ENCODE measurements around the gene NLGN1. TPM values are rescaled to one million over a fixed set of nuclear protein-coding genes. Genes with fewer than 3 reads are reported as not detected.

The NLGN1 gene
- total RNA-seq, 4 donors from 2014 or later, result 12.9 to 20.9 (median 18.0) TPM

GRCh38 chr3:174215456-174215855 is 817.9 kb downstream of the NLGN1 start:
- Histone ChIP-seq H3K9me3 (no peaks in the 10 kb centered on the region), H3K27me3 (no peaks in the 10 kb centered on the region), H3K27ac (replicated peaks in 1 of 4) (no peak overlapping the region), H3K4me3 (no peak overlapping the region), H3K4me1 (no peaks in the 10 kb centered on the region), H3K36me3 (no peaks in the 10 kb centered on the region)
- 85% methylated on average over 5 of the region's 5 CpGs for WGBS
- TF ChIP-seq, protein P1, sequence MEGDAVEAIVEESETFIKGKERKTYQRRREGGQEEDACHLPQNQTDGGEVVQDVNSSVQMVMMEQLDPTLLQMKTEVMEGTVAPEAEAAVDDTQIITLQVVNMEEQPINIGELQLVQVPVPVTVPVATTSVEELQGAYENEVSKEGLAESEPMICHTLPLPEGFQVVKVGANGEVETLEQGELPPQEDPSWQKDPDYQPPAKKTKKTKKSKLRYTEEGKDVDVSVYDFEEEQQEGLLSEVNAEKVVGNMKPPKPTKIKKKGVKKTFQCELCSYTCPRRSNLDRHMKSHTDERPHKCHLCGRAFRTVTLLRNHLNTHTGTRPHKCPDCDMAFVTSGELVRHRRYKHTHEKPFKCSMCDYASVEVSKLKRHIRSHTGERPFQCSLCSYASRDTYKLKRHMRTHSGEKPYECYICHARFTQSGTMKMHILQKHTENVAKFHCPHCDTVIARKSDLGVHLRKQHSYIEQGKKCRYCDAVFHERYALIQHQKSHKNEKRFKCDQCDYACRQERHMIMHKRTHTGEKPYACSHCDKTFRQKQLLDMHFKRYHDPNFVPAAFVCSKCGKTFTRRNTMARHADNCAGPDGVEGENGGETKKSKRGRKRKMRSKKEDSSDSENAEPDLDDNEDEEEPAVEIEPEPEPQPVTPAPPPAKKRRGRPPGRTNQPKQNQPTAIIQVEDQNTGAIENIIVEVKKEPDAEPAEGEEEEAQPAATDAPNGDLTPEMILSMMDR (IDR thresholded peaks at IDR 0.05), result no peak
- TF ChIP-seq EP300 (IDR thresholded peaks at IDR 0.05) (no peak), POLR2AphosphoS5 (IDR thresholded peaks at IDR 0.05) (no peak), POLR2A (IDR thresholded peaks at IDR 0.05; ENCODE audit: low read depth) (no peak)
- no peak for DNase-seq (ENCODE audit: extremely low spot score)
- intact Hi-C loops (cut with DNase I), result no loop called here

DNA sequence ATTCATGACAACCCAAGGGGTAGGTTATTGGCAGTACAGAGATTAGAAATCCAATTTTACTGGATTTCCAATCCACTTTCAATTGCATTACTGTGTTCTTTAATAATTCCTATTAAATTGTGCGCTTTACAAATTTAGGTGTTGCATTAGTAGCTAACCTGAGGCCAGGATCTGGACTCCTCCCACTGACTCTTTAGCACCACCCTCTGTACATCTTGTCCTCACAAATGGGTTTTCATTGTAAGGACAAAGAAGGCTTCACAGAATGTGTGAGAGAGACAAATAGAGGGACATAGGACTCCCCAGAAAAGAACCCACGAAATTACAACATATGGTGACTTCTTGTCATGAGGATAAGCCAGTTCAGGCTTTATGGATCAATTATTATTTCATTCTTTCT is 818.5 kb downstream of the NLGN1 start:
- TF ChIP-seq POLR2A (IDR thresholded peaks at IDR 0.05; ENCODE audit: low read depth), result no peak
- no peak for TF ChIP-seq EP300 (IDR thresholded peaks at IDR 0.05)
- TF ChIP-seq, protein P1 (IDR thresholded peaks at IDR 0.05), result no peak
- no peak for TF ChIP-seq POLR2AphosphoS5 (IDR thresholded peaks at IDR 0.05)
- no peaks in the 10 kb centered on the region for H3K9me3 ChIP-seq
- 92% methylated on average over 2 of the region's 2 CpGs for WGBS
- H3K4me1 ChIP-seq, result no peaks in the 10 kb centered on the region
- H3K4me3 ChIP-seq, result no peak overlapping the region
- H3K27ac ChIP-seq (replicated peaks in 1 of 4), result no peak overlapping the region
- DNase-seq (ENCODE audit: extremely low spot score), result no peak
- H3K36me3 ChIP-seq, result no peaks in the 10 kb centered on the region
- intact Hi-C loops (cut with DNase I), result no loop called here
- H3K27me3 ChIP-seq, result no peaks in the 10 kb centered on the region

DNA sequence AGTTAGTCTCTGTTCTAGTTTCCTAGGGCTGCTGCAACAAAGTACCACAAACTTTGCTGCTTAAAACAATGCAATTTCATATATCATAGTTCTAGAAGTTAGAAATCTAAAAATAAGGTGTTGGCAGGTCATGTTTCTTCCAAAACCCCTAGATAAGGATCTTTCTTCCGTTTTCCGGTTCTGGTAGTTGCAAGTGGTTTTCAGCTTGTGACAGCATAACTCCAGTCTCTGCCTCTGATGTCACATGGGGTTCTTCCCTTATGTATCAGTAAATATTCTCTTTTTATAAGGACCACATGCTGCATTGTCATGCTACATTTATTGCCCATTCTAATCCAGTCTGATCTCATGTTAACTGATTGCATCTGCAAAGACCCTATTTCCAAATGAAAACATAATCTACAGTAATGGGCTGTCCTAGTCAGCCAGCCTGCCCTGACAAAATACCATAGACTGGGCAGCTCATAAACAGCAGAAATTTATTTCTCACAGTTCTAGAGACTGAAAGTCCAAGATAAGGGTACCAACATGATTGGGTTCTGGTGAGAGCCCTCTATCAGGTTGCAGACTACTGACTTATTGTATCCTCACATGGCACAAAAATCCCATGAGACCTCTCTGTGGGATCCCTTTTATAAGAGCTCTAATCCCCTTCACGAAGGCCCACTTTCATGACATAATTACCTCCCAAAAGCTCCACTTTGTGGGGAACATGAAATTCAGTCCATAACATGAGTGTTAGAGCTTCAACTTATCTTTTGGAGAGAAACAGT is 819.6 kb downstream of the NLGN1 start:
- TF ChIP-seq POLR2AphosphoS5 (IDR thresholded peaks at IDR 0.05) (no peak), POLR2A (IDR thresholded peaks at IDR 0.05; ENCODE audit: low read depth) (no peak), EP300 (IDR thresholded peaks at IDR 0.05) (no peak)
- TF ChIP-seq, protein P1 (IDR thresholded peaks at IDR 0.05), result no peak
- no peaks in the 10 kb centered on the region for H3K27me3 ChIP-seq
- DNase-seq (ENCODE audit: extremely low spot score), result no peak
- no peaks in the 10 kb centered on the region for H3K4me1 ChIP-seq
- H3K27ac ChIP-seq (replicated peaks in 1 of 4), result no peak overlapping the region
- intact Hi-C loops (cut with DNase I), result no loop called here
- whole genome bisulfite sequencing, result 81% methylated on average over 3 of the region's 3 CpGs
- no peak overlapping the region for H3K4me3 ChIP-seq
- H3K9me3 ChIP-seq, result no peaks in the 10 kb centered on the region
- no peaks in the 10 kb centered on the region for H3K36me3 ChIP-seq

DNA sequence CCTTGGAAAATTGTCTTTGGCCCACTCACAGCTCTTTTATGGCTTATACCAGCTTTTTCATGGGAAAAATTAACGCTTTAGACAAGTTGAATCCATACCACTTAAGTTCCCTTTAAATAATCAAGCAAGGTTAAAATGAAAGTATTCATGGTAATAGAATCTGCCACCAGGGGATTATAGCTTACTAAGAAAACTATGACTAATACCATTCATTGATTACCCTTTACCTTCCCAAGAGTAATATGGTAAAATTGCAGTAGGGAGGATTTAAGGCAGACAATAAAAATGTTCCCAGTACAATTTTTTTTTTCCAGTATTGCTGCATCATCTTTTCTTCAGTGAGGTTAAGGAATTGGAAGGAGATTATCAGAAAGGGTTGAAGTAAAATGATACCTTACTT is 820.5 kb downstream of the NLGN1 start:
- intact Hi-C loops (cut with DNase I), result no loop called here
- 100% methylated on average over 1 of the region's 1 CpG for WGBS
- no peak for DNase-seq (ENCODE audit: extremely low spot score)
- Histone ChIP-seq H3K36me3 (no peaks in the 10 kb centered on the region), H3K27me3 (no peaks in the 10 kb centered on the region), H3K4me1 (peaks cover 0 to 6% (median 4%) of the 10 kb centered on the region in 4 donors), H3K9me3 (no peaks in the 10 kb centered on the region), H3K27ac (replicated peaks in 1 of 4) (no peak overlapping the region), H3K4me3 (no peak overlapping the region)
- no peak for TF ChIP-seq POLR2AphosphoS5 (IDR thresholded peaks at IDR 0.05)
- no peak for TF ChIP-seq EP300 (IDR thresholded peaks at IDR 0.05)
- TF ChIP-seq POLR2A (IDR thresholded peaks at IDR 0.05; ENCODE audit: low read depth), result no peak
- TF ChIP-seq, protein P1 (IDR thresholded peaks at IDR 0.05), result no peak
